ENCODE measurements around the gene SYTL3. TPM values are rescaled to one million over a fixed set of nuclear protein-coding genes. Genes with fewer than 3 reads are reported as not detected.

SYTL3 gene
- polyA plus RNA-seq, 1 donor (not counting 4 experiments of a cell fraction or from before 2014, with no cell fraction given): 1.4 TPM

DNA sequence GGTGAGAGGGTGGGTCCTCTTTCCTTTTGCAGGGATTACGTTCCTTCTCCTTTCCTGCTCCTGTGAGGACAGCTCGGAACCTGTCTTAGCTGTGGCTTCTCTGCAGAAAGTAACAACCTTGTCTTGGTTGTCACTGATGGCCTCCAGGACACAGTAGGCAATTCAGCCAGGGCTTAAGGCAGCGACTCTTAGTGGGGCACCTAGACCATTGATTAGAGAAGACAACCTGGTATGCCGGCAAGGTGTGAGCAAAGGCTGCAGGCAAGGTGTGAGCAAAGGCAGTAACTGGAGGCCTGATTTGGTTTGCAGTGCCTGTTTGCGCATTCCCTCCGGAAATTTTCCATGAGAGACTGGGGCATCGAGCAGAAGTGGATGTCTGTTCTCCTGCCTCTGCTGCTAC lies 42.9 kb upstream of the SYTL3 start:
- no peaks in the 10 kb centered on the region for H3K9me1 ChIP-seq (ENCODE audit: control insufficient read depth, extremely low read depth, insufficient read depth, low read length)
- no peak overlapping the region for H2AFZ ChIP-seq (ENCODE audit: control insufficient read depth, low read length)
- FAIRE-seq: no peak
- TF ChIP-seq, protein P1, sequence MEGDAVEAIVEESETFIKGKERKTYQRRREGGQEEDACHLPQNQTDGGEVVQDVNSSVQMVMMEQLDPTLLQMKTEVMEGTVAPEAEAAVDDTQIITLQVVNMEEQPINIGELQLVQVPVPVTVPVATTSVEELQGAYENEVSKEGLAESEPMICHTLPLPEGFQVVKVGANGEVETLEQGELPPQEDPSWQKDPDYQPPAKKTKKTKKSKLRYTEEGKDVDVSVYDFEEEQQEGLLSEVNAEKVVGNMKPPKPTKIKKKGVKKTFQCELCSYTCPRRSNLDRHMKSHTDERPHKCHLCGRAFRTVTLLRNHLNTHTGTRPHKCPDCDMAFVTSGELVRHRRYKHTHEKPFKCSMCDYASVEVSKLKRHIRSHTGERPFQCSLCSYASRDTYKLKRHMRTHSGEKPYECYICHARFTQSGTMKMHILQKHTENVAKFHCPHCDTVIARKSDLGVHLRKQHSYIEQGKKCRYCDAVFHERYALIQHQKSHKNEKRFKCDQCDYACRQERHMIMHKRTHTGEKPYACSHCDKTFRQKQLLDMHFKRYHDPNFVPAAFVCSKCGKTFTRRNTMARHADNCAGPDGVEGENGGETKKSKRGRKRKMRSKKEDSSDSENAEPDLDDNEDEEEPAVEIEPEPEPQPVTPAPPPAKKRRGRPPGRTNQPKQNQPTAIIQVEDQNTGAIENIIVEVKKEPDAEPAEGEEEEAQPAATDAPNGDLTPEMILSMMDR (optimal IDR thresholded peaks at IDR 0.05 in 1 of 3, IDR thresholded peaks at IDR 0.05 in 1 of 3, conservative IDR thresholded peaks at IDR 0.05 in 1 of 3; ENCODE audit: extremely low read depth in 1 of 3, insufficient read depth in 2 of 3, low read length in 3 of 3): no peak
- TF ChIP-seq EZH2 (IDR thresholded peaks at IDR 0.05; ENCODE audit: low read length): no peak
- no peak overlapping the region for H3K9ac ChIP-seq (ENCODE audit: control insufficient read depth, extremely low read depth, insufficient read depth, low read length)
- H3K27me3 ChIP-seq (ENCODE audit: control insufficient read depth, extremely low read depth, insufficient read depth, low read length): no peaks in the 10 kb centered on the region
- H3K9me3 ChIP-seq (ENCODE audit: control insufficient read depth, low read depth, low read length): no peaks in the 10 kb centered on the region
- H3K4me3 ChIP-seq (ENCODE audit: control insufficient read depth in 2 of 3, extremely low read depth in 1 of 3, insufficient read depth in 2 of 3, low read depth in 1 of 3, low read length in 3 of 3): no peak overlapping the region
- H3K4me2 ChIP-seq (ENCODE audit: control insufficient read depth, extremely low read depth, insufficient read depth, low read depth, low read length): no peak overlapping the region
- dilution Hi-C loops (cut with MboI; ENCODE audit: extremely low pct_ligation_motif_present, low sequenced_read_pairs): no loop called here
- no peaks in the 10 kb centered on the region for H4K20me1 ChIP-seq (ENCODE audit: control insufficient read depth, extremely low read depth, insufficient read depth, low read length)
- H3K36me3 ChIP-seq (ENCODE audit: control insufficient read depth in 2 of 2, extremely low read depth in 1 of 2, insufficient read depth in 2 of 2, low read length in 2 of 2): peaks cover 39 to 50% of the 10 kb centered on the region in 2 experiments
- no peak overlapping the region for H3K27ac ChIP-seq (ENCODE audit: control insufficient read depth, insufficient read depth, low read length)
- H3K4me1 ChIP-seq (ENCODE audit: control insufficient read depth, extremely low read depth, insufficient read depth, low read length): no peaks in the 10 kb centered on the region
- peaks cover 7% of the 10 kb centered on the region for H3K79me2 ChIP-seq (ENCODE audit: control insufficient read depth, insufficient read depth, low read length)
- no peak for DNase-seq (ENCODE audit: low read depth, low spot score)

DNA sequence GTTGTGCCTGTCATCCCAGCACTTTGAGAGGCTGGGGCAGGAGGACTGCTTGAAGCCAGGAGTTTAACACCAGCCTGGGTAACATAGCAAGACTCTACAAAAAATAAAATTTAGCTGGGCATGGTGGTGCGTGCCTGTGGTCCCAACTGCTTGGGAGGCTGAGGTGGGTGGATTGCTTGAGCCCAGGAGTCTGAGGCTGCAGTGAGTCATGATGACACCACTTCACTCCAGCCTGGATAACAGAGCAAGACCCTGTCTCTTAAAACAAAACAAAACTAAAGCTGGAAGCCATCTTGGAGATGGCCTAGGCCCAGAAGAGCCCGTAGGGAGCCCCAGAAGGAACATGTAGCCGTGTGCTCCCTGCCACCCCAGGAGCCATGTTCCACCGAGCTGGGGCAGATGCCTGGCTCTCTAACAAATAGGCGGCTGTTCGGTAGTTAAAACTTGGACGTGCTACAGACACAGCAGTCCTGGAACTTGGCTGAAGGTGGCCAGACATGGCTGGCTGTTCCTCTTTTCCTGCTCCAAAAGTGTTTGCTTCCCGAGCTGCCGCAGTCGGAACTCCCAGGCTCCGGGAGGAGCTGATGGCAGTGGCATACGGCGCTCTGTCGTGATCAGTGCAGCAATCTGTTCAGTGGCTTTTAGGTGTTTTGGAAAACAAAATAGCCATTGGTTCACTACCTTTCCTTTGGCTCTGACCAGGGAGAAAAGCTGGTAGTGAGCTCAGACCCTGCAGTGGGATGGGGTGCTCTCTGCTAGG lies 42.3 kb upstream of the SYTL3 start:
- Histone ChIP-seq H4K20me1 (ENCODE audit: control insufficient read depth, extremely low read depth, insufficient read depth, low read length) (no peaks in the 10 kb centered on the region), H3K36me3 (ENCODE audit: control insufficient read depth in 2 of 2, extremely low read depth in 1 of 2, insufficient read depth in 2 of 2, low read length in 2 of 2) (peaks cover 40 to 50% of the 10 kb centered on the region in 2 experiments), H3K9me3 (ENCODE audit: control insufficient read depth, low read depth, low read length) (no peaks in the 10 kb centered on the region), H2AFZ (ENCODE audit: control insufficient read depth, low read length) (no peak overlapping the region), H3K27me3 (ENCODE audit: control insufficient read depth, extremely low read depth, insufficient read depth, low read length) (no peaks in the 10 kb centered on the region), H3K4me3 (ENCODE audit: control insufficient read depth in 2 of 3, extremely low read depth in 1 of 3, insufficient read depth in 2 of 3, low read depth in 1 of 3, low read length in 3 of 3) (no peak overlapping the region), H3K9ac (ENCODE audit: control insufficient read depth, extremely low read depth, insufficient read depth, low read length) (no peak overlapping the region), H3K27ac (ENCODE audit: control insufficient read depth, insufficient read depth, low read length) (no peak overlapping the region), H3K4me2 (ENCODE audit: control insufficient read depth, extremely low read depth, insufficient read depth, low read depth, low read length) (no peak overlapping the region), H3K4me1 (ENCODE audit: control insufficient read depth, extremely low read depth, insufficient read depth, low read length) (no peaks in the 10 kb centered on the region), H3K79me2 (ENCODE audit: control insufficient read depth, insufficient read depth, low read length) (peaks cover 7% of the 10 kb centered on the region), H3K9me1 (ENCODE audit: control insufficient read depth, extremely low read depth, insufficient read depth, low read length) (no peaks in the 10 kb centered on the region)
- DNase-seq (ENCODE audit: low read depth, low spot score): no peak
- FAIRE-seq: no peak
- TF ChIP-seq, protein P1 (optimal IDR thresholded peaks at IDR 0.05 in 1 of 3, IDR thresholded peaks at IDR 0.05 in 1 of 3, conservative IDR thresholded peaks at IDR 0.05 in 1 of 3; ENCODE audit: extremely low read depth in 1 of 3, insufficient read depth in 2 of 3, low read length in 3 of 3): no peak
- no peak for TF ChIP-seq EZH2 (IDR thresholded peaks at IDR 0.05; ENCODE audit: low read length)
- dilution Hi-C loops (cut with MboI; ENCODE audit: extremely low pct_ligation_motif_present, low sequenced_read_pairs): no loop called here

All from keratinocyte (primary cell).